ENCODE data around the gene MRGPRX4.
"Not testable (repeated sequence)": the region's sequence is repeated elsewhere in the genome, so short reads cannot be mapped to it uniquely, and the experiment has no call there.

MRGPRX4 gene

DNA sequence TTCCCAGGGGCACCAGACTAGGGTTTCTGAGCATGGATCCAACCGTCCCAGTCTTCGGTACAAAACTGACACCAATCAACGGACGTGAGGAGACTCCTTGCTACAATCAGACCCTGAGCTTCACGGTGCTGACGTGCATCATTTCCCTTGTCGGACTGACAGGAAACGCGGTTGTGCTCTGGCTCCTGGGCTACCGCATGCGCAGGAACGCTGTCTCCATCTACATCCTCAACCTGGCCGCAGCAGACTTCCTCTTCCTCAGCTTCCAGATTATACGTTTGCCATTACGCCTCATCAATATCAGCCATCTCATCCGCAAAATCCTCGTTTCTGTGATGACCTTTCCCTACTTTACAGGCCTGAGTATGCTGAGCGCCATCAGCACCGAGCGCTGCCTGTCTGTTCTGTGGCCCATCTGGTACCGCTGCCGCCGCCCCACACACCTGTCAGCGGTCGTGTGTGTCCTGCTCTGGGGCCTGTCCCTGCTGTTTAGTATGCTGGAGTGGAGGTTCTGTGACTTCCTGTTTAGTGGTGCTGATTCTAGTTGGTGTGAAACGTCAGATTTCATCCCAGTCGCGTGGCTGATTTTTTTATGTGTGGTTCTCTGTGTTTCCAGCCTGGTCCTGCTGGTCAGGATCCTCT is 709 bp downstream of the MRGPRX4 start:
- H3K27me3 ChIP-seq (ENCODE audit: control insufficient read depth, insufficient read depth, low read length): peaks cover 74% of the 10 kb centered on the region
- H3K9me3 ChIP-seq (replicated peaks; ENCODE audit: low read length): no peaks in the 10 kb centered on the region
- H3K4me2 ChIP-seq (ENCODE audit: low read length): no peak overlapping the region
- no peaks in the 10 kb centered on the region for H3K36me3 ChIP-seq (ENCODE audit: insufficient read depth, low read length)
- no peak overlapping the region for H3K4me3 ChIP-seq (ENCODE audit: low read length)
- no peak overlapping the region for H3K9ac ChIP-seq (ENCODE audit: low read depth, low read length)
- H3K4me1 ChIP-seq (ENCODE audit: control insufficient read depth, insufficient read depth, low read length): no peaks in the 10 kb centered on the region

DNA sequence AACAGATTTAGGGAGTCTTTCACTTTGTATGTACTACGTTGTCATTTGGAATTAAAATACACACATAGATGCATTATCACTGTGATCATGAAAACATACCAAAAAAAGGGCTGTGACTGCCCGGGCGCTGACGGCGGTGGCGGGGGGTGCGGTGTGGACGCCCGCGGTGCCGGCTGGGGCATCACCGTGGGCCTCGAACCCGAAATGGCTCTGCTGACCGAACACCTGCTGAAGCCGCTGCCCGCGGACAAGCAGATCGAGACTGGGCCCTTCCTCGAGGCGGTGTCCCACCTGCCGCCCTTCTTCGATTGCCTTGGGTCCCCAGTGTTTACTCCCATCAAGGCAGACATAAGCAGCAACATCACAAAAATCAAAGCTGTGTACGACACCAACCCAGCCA is 16.2 kb downstream of the MRGPRX4 start:
- Histone ChIP-seq H3K9ac (ENCODE audit: low read depth, low read length) (no peak overlapping the region), H3K27me3 (ENCODE audit: control insufficient read depth, insufficient read depth, low read length) (peaks cover 21% of the 10 kb centered on the region), H3K36me3 (ENCODE audit: insufficient read depth, low read length) (no peaks in the 10 kb centered on the region), H3K4me3 (ENCODE audit: low read length) (no peak overlapping the region), H3K9me3 (replicated peaks; ENCODE audit: low read length) (no peaks in the 10 kb centered on the region), H3K4me2 (ENCODE audit: low read length) (no peak overlapping the region), H3K4me1 (ENCODE audit: control insufficient read depth, insufficient read depth, low read length) (no peaks in the 10 kb centered on the region)

DNA sequence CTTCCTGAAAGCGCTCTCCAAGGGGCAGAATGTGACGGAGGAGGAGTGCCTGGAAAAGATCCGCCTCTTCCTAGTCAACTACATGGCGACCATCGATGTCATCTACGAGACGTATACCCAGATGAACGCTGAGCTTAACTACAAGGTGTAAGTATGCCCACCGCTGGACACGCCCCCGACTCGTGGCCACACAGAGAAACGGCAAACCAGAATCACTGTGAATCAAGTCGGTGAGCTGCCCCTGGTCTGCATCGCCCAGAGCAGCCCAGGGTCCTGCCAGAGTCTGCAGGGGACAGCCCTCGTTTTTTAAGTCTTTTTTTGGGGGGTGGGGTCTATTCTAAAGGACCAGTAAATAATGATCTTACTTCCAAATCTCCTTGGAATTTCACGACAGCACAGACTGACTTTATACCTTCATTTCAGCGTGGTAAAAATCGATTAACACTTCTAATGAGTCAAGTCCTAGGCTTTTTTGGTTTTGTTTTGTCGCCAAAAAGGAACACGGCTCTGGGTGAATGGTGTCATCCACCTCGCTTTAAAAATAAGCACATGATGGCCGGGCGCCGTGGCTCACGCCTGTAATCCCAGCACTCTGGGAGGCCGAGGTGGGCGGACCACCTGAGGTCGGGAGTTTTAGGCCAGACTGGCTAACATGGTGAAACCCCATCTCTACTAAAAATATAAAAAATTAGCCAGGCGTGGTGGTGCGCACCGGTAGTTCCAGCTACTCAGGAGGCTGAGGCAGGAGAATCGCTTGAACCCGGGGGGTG is 17.0 kb downstream of the MRGPRX4 start:
- H3K4me2 ChIP-seq (ENCODE audit: low read length); H3K9me3 ChIP-seq (replicated peaks; ENCODE audit: low read length); H3K4me3 ChIP-seq (ENCODE audit: low read length); H3K36me3 ChIP-seq (ENCODE audit: insufficient read depth, low read length); H3K9ac ChIP-seq (ENCODE audit: low read depth, low read length); H3K4me1 ChIP-seq (ENCODE audit: control insufficient read depth, insufficient read depth, low read length): not testable (repeated sequence)
- H3K27me3 ChIP-seq (ENCODE audit: control insufficient read depth, insufficient read depth, low read length): peaks cover 27% of the 10 kb centered on the region

DNA sequence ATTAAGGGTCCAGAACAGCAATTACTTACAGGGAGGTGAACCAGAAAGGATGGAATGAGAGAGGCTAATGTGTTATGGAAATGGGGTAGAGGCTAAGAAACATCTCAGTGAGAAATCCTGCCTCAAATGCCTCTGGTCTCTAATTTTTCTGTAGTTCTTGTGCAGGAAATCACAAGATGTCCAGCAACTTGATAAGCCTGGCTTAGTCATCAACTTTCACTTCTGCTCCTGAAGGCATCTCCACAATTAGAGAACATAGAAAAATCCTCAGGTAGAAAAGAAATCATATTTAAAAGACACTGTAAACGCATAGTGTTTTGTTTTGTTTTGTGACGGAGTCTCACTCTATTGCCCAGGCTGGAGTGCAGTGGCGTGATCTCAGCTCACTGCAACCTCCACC is 18.7 kb downstream of the MRGPRX4 start:
- no peaks in the 10 kb centered on the region for H3K36me3 ChIP-seq (ENCODE audit: insufficient read depth, low read length)
- H3K9ac ChIP-seq (ENCODE audit: low read depth, low read length): no peak overlapping the region
- H3K4me1 ChIP-seq (ENCODE audit: control insufficient read depth, insufficient read depth, low read length): no peaks in the 10 kb centered on the region
- no peaks in the 10 kb centered on the region for H3K9me3 ChIP-seq (replicated peaks; ENCODE audit: low read length)
- H3K4me3 ChIP-seq (ENCODE audit: low read length): no peak overlapping the region
- peaks cover 38% of the 10 kb centered on the region for H3K27me3 ChIP-seq (ENCODE audit: control insufficient read depth, insufficient read depth, low read length)
- H3K4me2 ChIP-seq (ENCODE audit: low read length): no peak overlapping the region

DNA sequence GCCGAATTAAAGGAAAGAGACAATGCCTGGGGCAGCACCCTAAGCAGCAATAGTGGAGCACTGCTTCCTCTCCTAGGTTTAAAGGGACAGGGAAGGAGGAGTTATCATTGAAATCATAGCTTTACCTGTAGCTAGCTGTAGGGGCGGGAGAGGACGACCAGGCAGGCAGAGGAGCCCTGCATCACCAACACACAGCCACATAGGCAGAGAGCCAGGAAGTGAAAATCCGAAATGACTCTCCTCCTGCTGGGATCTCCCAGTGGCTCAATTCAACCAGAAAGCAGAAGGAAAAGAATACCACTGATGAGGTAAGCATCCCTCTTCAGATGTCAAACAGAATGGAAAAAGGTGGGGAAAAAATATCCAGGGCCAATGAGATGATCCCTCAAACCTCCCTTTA is 20.4 kb downstream of the MRGPRX4 start:
- no peak overlapping the region for H3K9ac ChIP-seq (ENCODE audit: low read depth, low read length)
- no peak overlapping the region for H3K4me3 ChIP-seq (ENCODE audit: low read length)
- peaks cover 42% of the 10 kb centered on the region for H3K27me3 ChIP-seq (ENCODE audit: control insufficient read depth, insufficient read depth, low read length)
- H3K9me3 ChIP-seq (replicated peaks; ENCODE audit: low read length): no peaks in the 10 kb centered on the region
- no peaks in the 10 kb centered on the region for H3K36me3 ChIP-seq (ENCODE audit: insufficient read depth, low read length)
- no peaks in the 10 kb centered on the region for H3K4me1 ChIP-seq (ENCODE audit: control insufficient read depth, insufficient read depth, low read length)
- no peak overlapping the region for H3K4me2 ChIP-seq (ENCODE audit: low read length)

DNA sequence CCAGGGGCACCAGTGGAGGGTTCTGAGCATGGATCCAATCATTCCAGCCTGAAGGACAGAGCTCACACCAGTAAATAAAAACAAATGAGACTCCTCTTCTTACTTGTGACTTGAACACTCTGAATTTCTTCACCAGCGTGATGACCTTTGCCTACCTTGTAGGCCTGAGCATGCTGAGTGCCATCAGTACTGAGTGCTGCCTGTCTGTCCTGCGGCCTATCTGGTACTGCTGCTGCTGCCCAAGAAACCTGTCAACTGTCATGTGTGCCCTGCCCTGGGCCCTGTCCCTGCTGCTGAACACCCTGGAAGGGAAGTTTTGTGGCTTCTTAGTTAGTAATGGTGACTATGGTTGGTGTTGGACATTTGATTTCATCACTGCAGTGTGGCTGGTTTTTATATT is 23.9 kb downstream of the MRGPRX4 start:
- Histone ChIP-seq H3K4me3 (ENCODE audit: low read length) (no peak overlapping the region), H3K36me3 (ENCODE audit: insufficient read depth, low read length) (no peaks in the 10 kb centered on the region), H3K27me3 (ENCODE audit: control insufficient read depth, insufficient read depth, low read length) (peaks cover 46% of the 10 kb centered on the region), H3K9ac (ENCODE audit: low read depth, low read length) (no peak overlapping the region), H3K4me1 (ENCODE audit: control insufficient read depth, insufficient read depth, low read length) (no peaks in the 10 kb centered on the region), H3K4me2 (ENCODE audit: low read length) (no peak overlapping the region), H3K9me3 (replicated peaks; ENCODE audit: low read length) (no peaks in the 10 kb centered on the region)

DNA sequence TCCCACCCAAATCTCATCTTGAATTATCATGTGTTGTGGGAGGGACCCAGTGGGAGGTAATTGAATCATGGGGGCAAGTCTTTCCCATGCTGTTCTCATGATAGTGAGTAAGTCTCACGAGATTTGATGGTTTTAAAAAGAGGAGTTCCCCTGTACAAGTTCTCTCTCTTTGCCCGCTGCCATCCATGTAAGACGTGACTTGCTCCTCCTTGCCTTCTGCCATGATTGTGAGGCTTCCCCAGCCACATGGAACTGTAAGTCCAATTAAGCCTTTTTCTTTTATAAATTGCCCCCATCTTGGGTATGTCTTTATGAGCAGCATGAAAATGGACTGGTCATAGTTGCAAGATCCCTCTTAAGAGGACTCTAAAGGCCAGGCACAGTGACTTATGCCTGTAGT is 25.1 kb downstream of the MRGPRX4 start:
- not testable (repeated sequence) for H3K4me1 ChIP-seq (ENCODE audit: control insufficient read depth, insufficient read depth, low read length); H3K9me3 ChIP-seq (replicated peaks; ENCODE audit: low read length); H3K4me3 ChIP-seq (ENCODE audit: low read length); H3K4me2 ChIP-seq (ENCODE audit: low read length); H3K36me3 ChIP-seq (ENCODE audit: insufficient read depth, low read length); H3K9ac ChIP-seq (ENCODE audit: low read depth, low read length)
- peaks cover 43% of the 10 kb centered on the region for H3K27me3 ChIP-seq (ENCODE audit: control insufficient read depth, insufficient read depth, low read length)

DNA sequence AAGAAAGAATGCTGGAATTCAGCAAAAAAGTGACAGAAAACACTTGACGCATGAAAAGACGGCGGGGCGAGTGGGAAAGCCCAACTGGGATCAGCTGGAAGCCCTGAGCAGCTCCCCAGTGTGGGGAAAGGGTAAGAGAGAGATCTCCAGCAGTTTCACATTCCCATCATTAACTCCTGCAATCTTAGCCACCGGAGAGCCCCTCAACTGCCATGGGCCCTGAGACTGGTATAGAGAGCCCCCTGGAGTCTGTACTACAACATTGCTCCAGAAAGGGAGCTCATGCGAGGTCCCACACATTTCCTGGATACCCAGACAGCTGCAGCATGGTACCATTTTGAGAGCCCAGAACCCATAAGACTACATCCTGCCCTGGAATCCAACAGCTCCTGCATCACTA is 31.1 kb downstream of the MRGPRX4 start:
- Histone ChIP-seq H3K27me3 (ENCODE audit: control insufficient read depth, insufficient read depth, low read length) (peaks cover 35% of the 10 kb centered on the region), H3K36me3 (ENCODE audit: insufficient read depth, low read length) (no peaks in the 10 kb centered on the region), H3K4me3 (ENCODE audit: low read length) (no peak overlapping the region)

DNA sequence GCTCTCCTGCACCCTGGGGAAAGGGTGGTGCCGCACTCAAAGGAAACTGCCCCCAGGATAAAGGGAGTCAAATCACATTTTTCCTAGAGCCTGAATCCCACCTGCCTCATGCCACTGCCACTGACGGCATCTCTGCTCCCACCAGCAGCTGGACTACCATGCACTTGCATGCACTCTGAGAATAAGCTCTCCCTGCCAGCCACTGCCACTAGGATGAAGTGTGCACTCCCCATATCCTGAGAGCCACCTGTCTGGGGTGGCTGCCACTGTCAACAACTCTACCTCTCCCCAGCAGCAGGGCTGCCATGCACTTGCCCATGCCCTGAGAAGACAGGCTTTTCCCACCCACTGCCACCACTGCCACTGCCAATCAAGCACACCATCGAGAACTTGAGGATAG is 31.6 kb downstream of the MRGPRX4 start:
- Histone ChIP-seq H3K4me1 (ENCODE audit: control insufficient read depth, insufficient read depth, low read length) (no peaks in the 10 kb centered on the region), H3K9me3 (replicated peaks; ENCODE audit: low read length) (no peaks in the 10 kb centered on the region), H3K36me3 (ENCODE audit: insufficient read depth, low read length) (no peaks in the 10 kb centered on the region), H3K9ac (ENCODE audit: low read depth, low read length) (no peak overlapping the region), H3K27me3 (ENCODE audit: control insufficient read depth, insufficient read depth, low read length) (peaks cover 38% of the 10 kb centered on the region), H3K4me3 (ENCODE audit: low read length) (no peak overlapping the region), H3K4me2 (ENCODE audit: low read length) (no peak overlapping the region)

More for the DNA sequence above, 31.1 kb downstream of the MRGPRX4 start:
- no peaks in the 10 kb centered on the region for H3K4me1 ChIP-seq (ENCODE audit: control insufficient read depth, insufficient read depth, low read length)
- H3K9ac ChIP-seq (ENCODE audit: low read depth, low read length): no peak overlapping the region
- H3K4me2 ChIP-seq (ENCODE audit: low read length): no peak overlapping the region
- no peaks in the 10 kb centered on the region for H3K9me3 ChIP-seq (replicated peaks; ENCODE audit: low read length)

DNA sequence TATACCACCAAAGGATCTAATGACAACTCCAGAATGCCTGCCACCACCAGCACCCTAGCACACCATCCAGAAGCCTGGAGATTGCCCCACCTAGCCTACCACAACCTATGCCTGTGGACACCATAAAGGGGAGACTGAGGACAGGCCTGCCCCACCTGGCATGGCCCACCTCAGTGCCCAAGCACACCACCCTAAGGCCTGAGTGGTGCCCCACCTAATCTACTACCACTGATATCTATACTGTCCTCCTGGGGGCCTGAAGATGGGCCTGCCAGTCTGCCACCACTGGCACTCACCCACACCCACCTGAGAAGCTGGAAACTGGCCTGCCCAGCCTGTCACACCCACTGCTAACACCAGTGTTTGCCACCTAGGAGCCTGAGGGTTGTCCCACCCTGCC is 32.1 kb downstream of the MRGPRX4 start:
- no peak overlapping the region for H3K4me3 ChIP-seq (ENCODE audit: low read length)
- no peak overlapping the region for H3K9ac ChIP-seq (ENCODE audit: low read depth, low read length)
- no peak overlapping the region for H3K4me2 ChIP-seq (ENCODE audit: low read length)
- H3K4me1 ChIP-seq (ENCODE audit: control insufficient read depth, insufficient read depth, low read length): no peaks in the 10 kb centered on the region
- peaks cover 44% of the 10 kb centered on the region for H3K27me3 ChIP-seq (ENCODE audit: control insufficient read depth, insufficient read depth, low read length)
- no peaks in the 10 kb centered on the region for H3K9me3 ChIP-seq (replicated peaks; ENCODE audit: low read length)
- H3K36me3 ChIP-seq (ENCODE audit: insufficient read depth, low read length): no peaks in the 10 kb centered on the region

DNA sequence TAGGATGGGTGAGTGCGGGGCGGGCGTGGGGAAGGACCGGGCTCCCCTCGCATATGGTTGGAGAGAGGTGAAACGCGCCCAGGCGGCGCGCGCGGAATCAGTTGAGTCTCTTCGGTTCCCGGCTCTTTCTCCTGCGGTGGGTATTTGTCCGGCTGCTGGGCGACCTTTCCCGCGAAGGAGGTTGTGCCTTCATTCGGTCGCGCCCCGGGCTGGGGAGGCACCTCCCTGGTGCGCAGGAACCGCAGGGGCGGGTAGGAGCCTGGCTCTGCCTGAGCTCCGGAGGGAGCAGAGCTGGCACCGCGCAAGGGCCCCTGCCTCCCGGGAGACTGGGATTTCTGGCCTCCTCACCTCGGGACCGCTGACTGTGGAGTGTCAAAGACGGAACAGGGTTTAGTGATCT is 36.4 kb downstream of the MRGPRX4 start:
- H3K9me3 ChIP-seq (replicated peaks; ENCODE audit: low read length): no peaks in the 10 kb centered on the region
- H3K4me2 ChIP-seq (ENCODE audit: low read length): no peak overlapping the region
- H3K36me3 ChIP-seq (ENCODE audit: insufficient read depth, low read length): no peaks in the 10 kb centered on the region
- H3K9ac ChIP-seq (ENCODE audit: low read depth, low read length): no peak overlapping the region
- H3K4me3 ChIP-seq (ENCODE audit: low read length): no peak overlapping the region
- H3K4me1 ChIP-seq (ENCODE audit: control insufficient read depth, insufficient read depth, low read length): no peaks in the 10 kb centered on the region
- peaks cover 52% of the 10 kb centered on the region for H3K27me3 ChIP-seq (ENCODE audit: control insufficient read depth, insufficient read depth, low read length)

DNA sequence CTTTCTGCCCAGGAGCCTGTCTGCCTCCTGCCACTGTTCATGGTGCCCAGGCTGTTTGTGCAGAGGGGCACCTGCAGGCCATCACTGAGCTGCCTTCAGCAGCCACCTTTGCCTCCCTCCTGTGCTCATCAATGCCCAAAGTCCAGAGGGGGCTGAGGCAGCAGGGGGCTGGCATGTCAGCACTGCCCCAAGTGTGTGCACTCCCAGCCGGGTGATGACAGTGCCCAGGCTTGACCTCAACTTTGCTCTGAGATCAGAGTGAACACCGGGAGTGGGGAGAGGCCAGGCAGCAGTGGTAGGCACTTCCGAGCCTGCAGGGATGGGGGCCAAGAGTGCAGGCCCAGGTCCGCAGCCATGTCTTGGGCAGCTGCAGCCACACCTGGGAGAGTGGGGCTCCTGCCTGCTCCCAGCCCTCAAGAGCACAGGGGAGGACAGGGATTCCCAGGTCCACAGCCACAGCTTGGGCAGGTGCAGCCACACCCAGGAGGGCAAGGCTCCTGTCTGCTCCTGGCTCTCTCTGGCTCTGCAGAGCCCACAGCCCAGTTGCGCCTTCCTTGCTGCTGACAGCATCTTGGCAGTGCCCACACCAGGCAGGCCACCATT is 48.7 kb downstream of the MRGPRX4 start:
- Histone ChIP-seq H3K36me3 (ENCODE audit: insufficient read depth, low read length) (no peaks in the 10 kb centered on the region), H3K9me3 (replicated peaks; ENCODE audit: low read length) (no peaks in the 10 kb centered on the region), H3K4me1 (ENCODE audit: control insufficient read depth, insufficient read depth, low read length) (no peaks in the 10 kb centered on the region), H3K4me3 (ENCODE audit: low read length) (no peak overlapping the region), H3K4me2 (ENCODE audit: low read length) (no peak overlapping the region), H3K9ac (ENCODE audit: low read depth, low read length) (no peak overlapping the region), H3K27me3 (ENCODE audit: control insufficient read depth, insufficient read depth, low read length) (peaks cover 30% of the 10 kb centered on the region)
